ENCODE data around the gene COL23A1. TPM values are rescaled to one million over a fixed set of nuclear protein-coding genes. Genes with fewer than 3 reads are reported as not detected.

Gene COL23A1
- total RNA-seq, 2 donors from 2014 or later, result 1.5 to 2.5 TPM

GRCh38 chr5:178234750-178235587 is 355.2 kb downstream of the COL23A1 start:
- H3K36me3 ChIP-seq, result peaks cover under 1% of the 10 kb centered on the region
- H3K9me3 ChIP-seq, result no peaks in the 10 kb centered on the region
- H3K27ac ChIP-seq, result no peak overlapping the region
- no peaks in the 10 kb centered on the region for H3K27me3 ChIP-seq (replicated peaks; ENCODE audit: insufficient read depth)
- peak; percentile 55 for TF ChIP-seq CTCF (IDR thresholded peaks at IDR 0.05)
- H3K4me3 ChIP-seq, result no peak overlapping the region
- ATAC-seq (ENCODE audit: insufficient number of reproducible peaks, low FRiP score, low read depth) (no peak), DNase-seq (ENCODE audit: low spot score) (no peak)
- peaks cover 15 to 29% of the 10 kb centered on the region in 2 donors for H3K4me1 ChIP-seq (ENCODE audit: control insufficient read depth in 1 of 2, low read depth in 2 of 2)

DNA sequence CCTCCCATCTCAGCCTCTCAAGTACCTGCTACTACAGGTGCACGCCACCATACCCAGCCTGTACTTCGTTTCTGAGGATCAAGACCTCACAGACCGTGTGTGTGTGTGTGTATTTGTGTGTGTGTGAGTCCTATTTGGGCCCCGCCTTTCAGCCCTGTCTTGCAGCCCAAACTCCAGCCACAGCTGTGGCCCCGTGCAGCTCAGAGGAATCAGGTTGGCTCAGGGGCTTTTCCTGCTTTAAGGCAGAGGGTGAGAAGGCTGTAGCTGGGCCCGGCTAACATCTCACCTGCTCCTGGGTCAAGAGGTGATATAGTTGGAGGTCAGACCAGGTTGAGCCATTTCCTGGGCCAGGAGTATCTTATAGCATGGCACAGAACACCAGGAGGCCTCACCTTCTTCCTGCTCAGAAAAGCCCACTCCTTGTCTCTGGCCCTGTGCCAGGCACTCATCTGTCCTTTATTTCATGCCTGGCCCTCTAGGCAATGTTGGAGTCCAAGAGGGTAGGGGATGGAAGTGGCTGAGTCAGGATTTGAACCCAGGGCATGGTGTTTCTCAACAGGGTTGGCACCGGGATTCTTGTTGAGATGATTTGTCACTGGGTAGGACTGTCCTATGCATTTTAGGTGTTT is 356.0 kb downstream of the COL23A1 start:
- H3K4me3 ChIP-seq, result no peak overlapping the region
- H3K9me3 ChIP-seq, result no peaks in the 10 kb centered on the region
- H3K36me3 ChIP-seq, result peaks cover 8% of the 10 kb centered on the region
- peaks cover 15 to 32% of the 10 kb centered on the region in 2 donors for H3K4me1 ChIP-seq (ENCODE audit: control insufficient read depth in 1 of 2, low read depth in 2 of 2)
- no peak overlapping the region for H3K27ac ChIP-seq
- H3K27me3 ChIP-seq (replicated peaks; ENCODE audit: insufficient read depth), result no peaks in the 10 kb centered on the region
- DNase-seq (ENCODE audit: low spot score) (no peak), ATAC-seq (ENCODE audit: insufficient number of reproducible peaks, low FRiP score, low read depth) (no peak)
- no peak for TF ChIP-seq CTCF (IDR thresholded peaks at IDR 0.05)

DNA sequence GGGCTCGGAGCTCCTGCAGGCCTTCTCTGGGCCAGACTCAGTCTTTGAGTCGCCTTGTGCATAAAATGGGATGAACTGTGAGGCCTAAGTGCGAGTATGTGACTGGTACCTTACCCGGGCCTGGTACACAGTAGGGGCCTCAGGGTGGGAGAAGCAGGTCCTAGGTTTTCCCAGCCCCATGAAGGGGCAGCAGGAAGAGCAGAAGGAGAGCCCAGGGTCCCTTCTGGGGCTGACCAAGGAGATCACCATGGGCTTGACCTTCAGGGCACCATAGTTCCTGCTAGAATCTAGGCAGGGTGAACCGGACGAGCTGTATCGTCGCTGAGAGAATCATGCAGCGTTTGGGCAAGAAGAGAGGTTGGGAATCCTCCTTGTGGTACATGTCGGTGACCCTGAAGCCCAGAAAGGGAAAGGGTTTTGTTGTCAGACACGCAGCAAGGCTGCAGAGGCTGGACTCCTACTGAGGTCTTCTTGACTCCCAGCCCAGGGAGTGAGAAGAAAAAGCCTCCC is 357.2 kb downstream of the COL23A1 start:
- no peak for ATAC-seq (ENCODE audit: insufficient number of reproducible peaks, low FRiP score, low read depth)
- Histone ChIP-seq H3K4me1 (ENCODE audit: control insufficient read depth in 1 of 2, low read depth in 2 of 2) (peaks cover 15 to 32% of the 10 kb centered on the region in 2 donors), H3K4me3 (peak overlapping the region; percentile 72), H3K36me3 (peaks cover 9% of the 10 kb centered on the region), H3K27ac (peak overlapping the region; percentile 89 to 93), H3K27me3 (replicated peaks; ENCODE audit: insufficient read depth) (no peaks in the 10 kb centered on the region), H3K9me3 (no peaks in the 10 kb centered on the region)
- TF ChIP-seq CTCF (IDR thresholded peaks at IDR 0.05), result no peak
- no peak for DNase-seq (ENCODE audit: low spot score)

GRCh38 chr5:178232124-178232919 is 357.9 kb downstream of the COL23A1 start, which contains the start of gene PHYKPL:
Gene PHYKPL (minus strand): TSS chr5:178232802. CDS start chr5:178232550, 252 bp downstream.
- ATAC-seq (ENCODE audit: insufficient number of reproducible peaks, low FRiP score, low read depth), result no peak

More at GRCh38 chr5:178232124-178232919, 357.9 kb downstream of the COL23A1 start, which contains the start of gene PHYKPL:
- Histone ChIP-seq H3K27me3 (replicated peaks; ENCODE audit: insufficient read depth) (no peaks in the 10 kb centered on the region), H3K4me1 (ENCODE audit: control insufficient read depth in 1 of 2, low read depth in 2 of 2) (peaks cover 15 to 32% of the 10 kb centered on the region in 2 donors), H3K36me3 (peaks cover 14% of the 10 kb centered on the region), H3K27ac (peak within 1 kb of the TSS; percentile 89 to 93), H3K4me3 (peak within 1 kb of the TSS; percentile 72), H3K9me3 (no peaks in the 10 kb centered on the region)
- DNase-seq (ENCODE audit: low spot score), result no peak
- no peak for TF ChIP-seq CTCF (IDR thresholded peaks at IDR 0.05)

Measured in thoracic aorta (tissue), 2 donors.